ENCODE results near the gene CPM. TPM values are rescaled to one million over a fixed set of nuclear protein-coding genes. Genes with fewer than 3 reads are reported as not detected.

The CPM gene
- total and polyA plus RNA-seq, 7 donors: 2.2 to 13.3 (median 5.8) TPM

- 93 to 97% (median 96%) methylated on average over 4 of the region's 4 CpGs for WGBS, 3 donors
Observed at GRCh38 chr12:68878283-68878682, 54.7 kb downstream of the CPM start.

GRCh38 chr12:68877583-68877982, 55.4 kb downstream of the CPM start:
- H3K9me3 ChIP-seq: no peaks in the 10 kb centered on the region
- no peak overlapping the region for H3K4me3 ChIP-seq
- WGBS, 3 donors: 94 to 98% (median 95%) methylated on average over 4 of the region's 4 CpGs
- H3K27ac ChIP-seq: no peak overlapping the region
- intact Hi-C loops (cut with DNase I): no loop called here
- H3K4me1 ChIP-seq: no peaks in the 10 kb centered on the region
- DNase-seq: no peak
- no peaks in the 10 kb centered on the region for H3K27me3 ChIP-seq (ENCODE audit: insufficient read depth in 3 of 3, low read length in 2 of 3)
- TF ChIP-seq CTCF (IDR thresholded peaks at IDR 0.05): no peak
- ATAC-seq: no peak
- no peaks in the 10 kb centered on the region for H3K36me3 ChIP-seq (ENCODE audit: insufficient read depth in 1 of 2, low read depth in 1 of 2)

More at GRCh38 chr12:68878283-68878682, 54.7 kb downstream of the CPM start:
- Histone ChIP-seq H3K27me3 (ENCODE audit: insufficient read depth in 3 of 3, low read length in 2 of 3) (no peaks in the 10 kb centered on the region), H3K36me3 (ENCODE audit: insufficient read depth in 1 of 2, low read depth in 1 of 2) (no peaks in the 10 kb centered on the region), H3K4me3 (no peak overlapping the region), H3K4me1 (no peaks in the 10 kb centered on the region), H3K9me3 (no peaks in the 10 kb centered on the region), H3K27ac (no peak overlapping the region)
- intact Hi-C loops (cut with DNase I): no loop called here
- ATAC-seq (no peak), DNase-seq (no peak)
- TF ChIP-seq CTCF (IDR thresholded peaks at IDR 0.05): no peak

DNA sequence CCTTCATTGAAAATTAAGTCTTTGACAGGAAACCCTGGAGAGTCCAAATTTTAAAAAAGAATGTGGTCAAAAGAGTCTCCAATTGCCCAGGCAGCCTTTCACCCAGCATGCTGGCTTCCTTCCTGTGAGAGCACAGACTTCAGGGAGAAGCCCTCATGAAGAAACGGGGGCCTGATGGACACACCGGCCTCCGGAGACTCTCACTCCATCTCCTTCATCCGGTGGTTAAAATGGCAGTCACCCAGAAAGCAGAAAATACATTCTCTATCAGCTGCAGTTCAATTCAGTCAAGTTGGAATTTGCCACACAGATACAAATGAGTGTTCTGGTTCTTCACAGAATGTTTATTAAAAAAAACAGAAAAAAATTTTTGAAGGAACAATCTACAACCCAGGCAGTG, 56.5 kb downstream of the CPM start:
- no peak for ATAC-seq

DNA sequence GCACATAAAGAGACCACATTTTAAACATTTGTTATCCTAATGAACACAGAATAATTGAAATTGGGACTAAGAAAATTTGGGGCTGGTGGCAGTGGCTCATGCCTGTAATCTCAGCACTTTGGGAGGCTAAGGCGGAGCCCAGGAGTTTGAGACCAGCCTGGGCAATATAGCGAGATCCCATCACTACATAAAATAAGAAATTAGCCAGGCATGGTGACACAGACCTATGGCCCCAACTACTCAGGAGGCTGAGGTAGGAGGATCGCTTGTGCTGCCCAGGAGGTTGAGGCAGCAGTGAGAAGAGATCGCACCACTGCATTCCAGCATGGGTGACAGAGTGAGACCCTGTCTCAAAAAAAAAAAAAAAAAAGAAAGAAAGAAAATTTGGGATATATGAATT, 59.7 kb downstream of the CPM start:
- H3K4me3 ChIP-seq: no peak overlapping the region
- TF ChIP-seq CTCF (IDR thresholded peaks at IDR 0.05): no peak
- ATAC-seq (no peak), DNase-seq (no peak)
- H3K4me1 ChIP-seq: no peaks in the 10 kb centered on the region
- peaks cover 4 to 7% of the 10 kb centered on the region in 2 donors for H3K36me3 ChIP-seq (ENCODE audit: insufficient read depth in 1 of 2, low read depth in 1 of 2)
- 90 to 97% (median 95%) methylated on average over 4 of the region's 4 CpGs for WGBS, 3 donors
- peaks cover 0 to 4% (median 0%) of the 10 kb centered on the region in 3 donors for H3K27me3 ChIP-seq (ENCODE audit: insufficient read depth in 3 of 3, low read length in 2 of 3)
- no peak overlapping the region for H3K27ac ChIP-seq
- intact Hi-C loops (cut with DNase I): no loop called here
- H3K9me3 ChIP-seq: no peaks in the 10 kb centered on the region

More for the DNA sequence above, 56.5 kb downstream of the CPM start:
- TF ChIP-seq CTCF (IDR thresholded peaks at IDR 0.05): no peak
- no peak overlapping the region for H3K4me3 ChIP-seq
- intact Hi-C loops (cut with DNase I): no loop called here
- DNase-seq: no peak
- no peak overlapping the region for H3K27ac ChIP-seq
- no peaks in the 10 kb centered on the region for H3K36me3 ChIP-seq (ENCODE audit: insufficient read depth in 1 of 2, low read depth in 1 of 2)
- H3K27me3 ChIP-seq (ENCODE audit: insufficient read depth in 3 of 3, low read length in 2 of 3): no peaks in the 10 kb centered on the region
- WGBS, 3 donors: 18 to 30% (median 26%) methylated on average over 4 of the region's 4 CpGs
- H3K9me3 ChIP-seq: no peaks in the 10 kb centered on the region
- H3K4me1 ChIP-seq: no peaks in the 10 kb centered on the region

DNA sequence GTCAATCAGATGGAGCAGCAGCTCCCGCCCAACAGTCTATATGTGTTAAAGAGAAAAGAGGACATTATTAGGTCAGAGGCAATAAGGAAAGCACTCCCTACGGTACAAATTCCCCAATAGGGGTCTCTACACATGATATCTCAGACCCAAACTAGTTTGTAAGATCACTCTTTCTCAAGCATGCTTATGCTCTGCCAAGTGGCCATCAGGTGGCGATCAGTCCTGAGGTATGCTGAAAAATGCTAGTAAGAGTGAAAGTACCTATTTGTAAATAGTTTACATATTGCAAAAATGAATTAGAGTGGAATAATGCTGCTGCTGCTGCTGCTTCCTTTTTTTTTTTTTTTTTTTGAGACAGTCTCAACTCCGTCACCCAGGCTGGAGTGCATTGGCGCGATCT, 61.0 kb downstream of the CPM start:
- DNase-seq: no peak
- H3K4me1 ChIP-seq: no peaks in the 10 kb centered on the region
- WGBS, 3 donors: 85 to 87% (median 85%) methylated on average over 6 of the region's 6 CpGs

More for the DNA sequence above, 61.0 kb downstream of the CPM start:
- no peak overlapping the region for H3K27ac ChIP-seq
- no peak for TF ChIP-seq CTCF (IDR thresholded peaks at IDR 0.05)
- H3K27me3 ChIP-seq (ENCODE audit: insufficient read depth in 3 of 3, low read length in 2 of 3): peaks cover 0 to 5% (median 0%) of the 10 kb centered on the region in 3 donors
- intact Hi-C loops (cut with DNase I): no loop called here
- H3K9me3 ChIP-seq: no peaks in the 10 kb centered on the region
- H3K36me3 ChIP-seq (ENCODE audit: insufficient read depth in 1 of 2, low read depth in 1 of 2): peaks cover 4 to 7% of the 10 kb centered on the region in 2 donors
- H3K4me3 ChIP-seq: no peak overlapping the region
- no peak for ATAC-seq
